H1 (cell line): ENCODE results near the gene PRR3. TPM values are rescaled to one million over a fixed set of nuclear protein-coding genes. Genes with fewer than 3 reads are reported as not detected.

Experiments
- CTCF ChIA-PET: fragments of 300-600 bp; sonication (Branson Sonifier 250); formaldehyde crosslinking; loops from one replicate; lab custom pipeline; 2021; ENCODE audit not compliant: partially characterized antibody; lab: Charles Lee
- POLR2A ChIA-PET: fragments of 300-600 bp; sonication (Branson Sonifier 250); formaldehyde crosslinking; loops from one replicate; lab custom pipeline; 2021; ENCODE audit warnings: inconsistent platforms; ENCODE audit not compliant: partially characterized antibody; lab: Charles Lee
- DNase-seq, 2 experiments: peaks; one replicate each; pipeline versions ENCODE4 v3.0.0 to v3.0.0-alpha.2; 2010 to 2022; ENCODE audit warnings: low spot score in 2 of 2, low read depth in 1 of 2, mixed read lengths in 1 of 2
- FAIRE-seq: peaks from 2 replicates; lab custom pipeline; 2011; peaks lifted over from hg19 to GRCh38; lab: Jason Lieb, UNC
- H2AFZ ChIP-seq: 2 replicates; pipeline ENCODE4 v1.8.1; 2012; ENCODE audit warnings: low read length, inconsistent platforms
- H2AK5ac ChIP-seq: 2 replicates; pipeline ENCODE4 v1.6.1; 2013; ENCODE audit warnings: low read depth, low read length
- H2BK120ac ChIP-seq: replicated peaks from 2 replicates; pipeline ENCODE3; 2013; ENCODE audit warnings: low read depth, low read length, inconsistent platforms
- H2BK12ac ChIP-seq: 2 replicates; pipeline ENCODE4 v1.6.1; 2013; ENCODE audit warnings: low read depth, low read length
- H2BK15ac ChIP-seq: 2 replicates; pipeline ENCODE4 v1.6.1; 2013; ENCODE audit warnings: low read length
- H2BK20ac ChIP-seq: 2 replicates; pipeline ENCODE4 v1.6.1; 2013; ENCODE audit warnings: low read length
- H2BK5ac ChIP-seq: 2 replicates; pipeline ENCODE4 v1.6.1; 2013; ENCODE audit warnings: low read depth, low read length
- H3K14ac ChIP-seq: 2 replicates; pipeline ENCODE4 v1.6.1; 2013; ENCODE audit warnings: inconsistent platforms; ENCODE audit not compliant: insufficient read length
- H3K18ac ChIP-seq: 2 replicates; pipeline ENCODE4 v1.6.1; 2013; ENCODE audit warnings: low read length; ENCODE audit errors: extremely low read depth
- H3K23ac ChIP-seq: 2 replicates; pipeline ENCODE4 v1.6.1; 2013; ENCODE audit warnings: inconsistent platforms; ENCODE audit not compliant: insufficient read length
- H3K23me2 ChIP-seq: 2 replicates; pipeline ENCODE4 v1.6.1; 2013; ENCODE audit warnings: low read depth, low read length
- H3K27ac ChIP-seq: 2 replicates; pipeline ENCODE4 v1.6.1; 2011; ENCODE audit warnings: low read depth, low read length, inconsistent platforms
- H3K27me3 ChIP-seq, 4 experiments: replicated peaks in 1 of 4; 1 replicate in 1 of 4; 2 replicates in 3 of 4; pipeline versions ENCODE4 v1.6.1 to v1.8.1; 2011 to 2013; ENCODE audit warnings: low read length in 3 of 4, mild to moderate bottlenecking in 3 of 4, inconsistent platforms in 2 of 4, mixed read lengths in 2 of 4, moderate library complexity in 1 of 4; ENCODE audit not compliant: control insufficient read depth in 3 of 4, insufficient read depth in 3 of 4; ENCODE audit errors: extremely low read depth in 1 of 4
- H3K36me3 ChIP-seq, 4 experiments: 2 replicates each; pipeline versions ENCODE4 v1.6.1 to v1.8.1; 2011 to 2013; ENCODE audit warnings: mild to moderate bottlenecking in 4 of 4, low read length in 3 of 4, moderate library complexity in 2 of 4, control low read depth in 1 of 4, inconsistent platforms in 1 of 4; ENCODE audit not compliant: insufficient read depth in 4 of 4, control insufficient read depth in 2 of 4
- H3K4ac ChIP-seq: replicated peaks from 2 replicates; pipeline ENCODE3; 2013; ENCODE audit warnings: low read length, low read depth, mixed read lengths, inconsistent platforms; ENCODE audit not compliant: insufficient read length
- H3K4me1 ChIP-seq, 4 experiments: replicated peaks in 1 of 4; 1 replicate in 1 of 4; 2 replicates in 3 of 4; pipeline versions ENCODE4 v1.6.1 to v1.8.1; 2011 to 2013; ENCODE audit warnings: low read length in 3 of 4, inconsistent platforms in 2 of 4, mixed read lengths in 1 of 4; ENCODE audit not compliant: insufficient read depth in 4 of 4, control insufficient read depth in 3 of 4
- H3K4me2 ChIP-seq, 2 experiments: 2 replicates each; pipeline versions ENCODE4 v1.6.1 to v1.8.1; 2011 to 2013; ENCODE audit warnings: low read depth in 2 of 2, low read length in 2 of 2, control low read depth in 1 of 2, inconsistent platforms in 1 of 2, mild to moderate bottlenecking in 1 of 2; ENCODE audit not compliant: insufficient read depth in 1 of 2
- H3K4me3 ChIP-seq, 4 experiments: fragments of 200-600, 300-600 bp in 1 of 4; sonication (generic), shearing (Covaris generic), sonication (Bioruptor Twin) in 1 of 4; 2 replicates each; pipeline versions ENCODE4 v1.5.1 to v1.8.1; 2011 to 2016; ENCODE audit warnings: low read length in 4 of 4, low read depth in 3 of 4, control low read depth in 2 of 4, inconsistent platforms in 2 of 4, mild to moderate bottlenecking in 2 of 4, mixed read lengths in 1 of 4, moderate library complexity in 1 of 4; ENCODE audit not compliant: insufficient read depth in 2 of 4; ENCODE audit errors: extremely low read depth in 1 of 4
- H3K56ac ChIP-seq: replicated peaks from 2 replicates; pipeline ENCODE3; 2013; ENCODE audit warnings: low read depth, mild to moderate bottlenecking, mixed read lengths, low read length, inconsistent platforms; ENCODE audit not compliant: insufficient read length
- H3K79me1 ChIP-seq: 2 replicates; pipeline ENCODE4 v1.6.1; 2013; ENCODE audit warnings: low read depth, low read length, control low read depth
- H3K79me2 ChIP-seq, 2 experiments: 2 replicates each; pipeline versions ENCODE4 v1.6.1 to v1.8.1; 2012 to 2013; ENCODE audit warnings: low read length in 2 of 2, mild to moderate bottlenecking in 2 of 2, inconsistent platforms in 1 of 2; ENCODE audit not compliant: insufficient read depth in 2 of 2, control insufficient read depth in 1 of 2
- H3K9ac ChIP-seq, 4 experiments: replicated peaks in 1 of 4; 1 replicate in 1 of 4; 2 replicates in 3 of 4; pipeline versions ENCODE4 v1.6.1 to v1.8.1; 2011 to 2013; ENCODE audit warnings: low read depth in 3 of 4, low read length in 3 of 4, control low read depth in 2 of 4, mild to moderate bottlenecking in 2 of 4, moderate library complexity in 2 of 4, inconsistent platforms in 1 of 4; ENCODE audit errors: extremely low read depth in 1 of 4
- H3K9me3 ChIP-seq, 2 experiments: 2 replicates each; pipeline versions ENCODE4 v1.6.1 to v1.8.1; 2012 to 2013; ENCODE audit warnings: mild to moderate bottlenecking in 2 of 2, moderate library complexity in 2 of 2, control low read depth in 1 of 2, inconsistent platforms in 1 of 2, low read depth in 1 of 2, low read length in 1 of 2, mixed read lengths in 1 of 2; ENCODE audit not compliant: insufficient read depth in 2 of 2
- H4K20me1 ChIP-seq, 2 experiments: replicated peaks in 1 of 2; 2 replicates each; pipeline versions ENCODE3 to v1.8.1; 2011 to 2013; ENCODE audit warnings: inconsistent platforms in 2 of 2, low read length in 2 of 2, mild to moderate bottlenecking in 1 of 2; ENCODE audit not compliant: insufficient read depth in 2 of 2, control insufficient read depth in 1 of 2
- H4K5ac ChIP-seq: 2 replicates; pipeline ENCODE4 v1.6.1; 2013; ENCODE audit warnings: low read length, low read depth, mixed read lengths, inconsistent platforms; ENCODE audit not compliant: insufficient read length
- H4K8ac ChIP-seq: 2 replicates; pipeline ENCODE4 v1.8.0; 2013; ENCODE audit warnings: mild to moderate bottlenecking, moderate library complexity, low read length, inconsistent platforms; ENCODE audit not compliant: insufficient read depth; ENCODE audit errors: extremely low read depth
- H4K91ac ChIP-seq: replicated peaks from 2 replicates; pipeline ENCODE3; 2013; ENCODE audit warnings: low read length, mixed read lengths, inconsistent platforms; ENCODE audit not compliant: insufficient read length
- FOSL1 ChIP-seq: IDR thresholded peaks from 2 replicates; pipeline ENCODE4 v1.6.1; 2011; ENCODE audit warnings: mild to moderate bottlenecking, low read depth, low read length, moderate library complexity; ENCODE audit not compliant: insufficient read depth
- PHF8 ChIP-seq: fragments of 200-600 bp; sonication (generic); conservative IDR thresholded peaks from 2 replicates; pipeline ENCODE4 v1.7.1; 2012; ENCODE audit warnings: low read depth, mild to moderate bottlenecking, inconsistent platforms, low read length, moderate library complexity
- POLR2AphosphoS5 ChIP-seq: IDR thresholded peaks from 2 replicates; pipeline ENCODE4 v1.6.1; 2011; ENCODE audit warnings: low read depth, low read length
- SAP30 ChIP-seq: fragments of 300-600 bp; sonication (generic); IDR thresholded peaks from 2 replicates; pipeline ENCODE4 v1.7.1; 2012; ENCODE audit warnings: low read length, moderate library complexity, mild to moderate bottlenecking, inconsistent platforms; ENCODE audit not compliant: insufficient read depth, insufficient replicate concordance
- SIN3A ChIP-seq, 2 experiments: IDR thresholded peaks in 1 of 2; conservative IDR thresholded peaks in 1 of 2; 2 replicates each; pipeline ENCODE4 v1.6.1; 2011 to 2012; ENCODE audit warnings: low read length in 2 of 2, improper control_type of control experiment in 1 of 2, low read depth in 1 of 2, mild to moderate bottlenecking in 1 of 2
- WGBS, 2 experiments: shearing (Covaris generic) in 1 of 2; methylation state at CpG; one replicate each; pipeline versions ENCODE4 v1.1.6 to v1.1.7; 2013 to 2015; ENCODE audit warnings: low lambda C conversion rate in 2 of 2, mixed read lengths in 2 of 2, inconsistent platforms in 1 of 2, low coverage in 1 of 2, missing lambda C conversion rate in 1 of 2; ENCODE audit not compliant: insufficient replicate concordance in 2 of 2, insufficient coverage in 1 of 2, insufficient read length in 1 of 2; ENCODE audit errors: extremely low coverage in 1 of 2, missing lambda C conversion rate in 1 of 2; 5-methylcytosine and 5-hydroxymethylcytosine counted together
- polyA plus RNA-seq, 7 experiments: library from polyadenylated mRNA; depleted of rRNA in 3 of 7; stranded (reverse) in 5 of 7; unstranded in 2 of 7; fragments of >200 nt in 5 of 7; fragments of 200-250 nt in 2 of 7; gene quantifications; 1 replicate in 5 of 7; 2 replicates in 1 of 7; 4 replicates in 1 of 7; pipeline versions ENCODE4 v1.2.1 to v1.2.3, GENCODE V29; 2011 to 2013; ENCODE audit warnings: missing spikeins in 2 of 7, mixed read lengths in 2 of 7
- total RNA-seq: library from RNA; stranded (reverse); fragmentation: NEBNext Ultra II Directional; extraction: Animal tissue kit (Norgen Biotek cat#: 25700); gene quantifications from 2 replicates; pipeline ENCODE4 v1.2.1, GENCODE V29; 2021
- TF ChIP-seq, protein P1 (sequence below): IDR thresholded peaks from 2 replicates; pipeline ENCODE4 v1.6.1; 2012; ENCODE audit warnings: inconsistent platforms
- TF ChIP-seq, protein P2 (sequence below): IDR thresholded peaks from 2 replicates; pipeline ENCODE4 v1.6.1; 2012; ENCODE audit warnings: inconsistent platforms

Gene PRR3
- total and polyA plus RNA-seq, 2 of the 8 experiments (the other 6 are each of a cell fraction or from before 2014, with no cell fraction given) = 10.5 to 24.2 TPM

DNA sequence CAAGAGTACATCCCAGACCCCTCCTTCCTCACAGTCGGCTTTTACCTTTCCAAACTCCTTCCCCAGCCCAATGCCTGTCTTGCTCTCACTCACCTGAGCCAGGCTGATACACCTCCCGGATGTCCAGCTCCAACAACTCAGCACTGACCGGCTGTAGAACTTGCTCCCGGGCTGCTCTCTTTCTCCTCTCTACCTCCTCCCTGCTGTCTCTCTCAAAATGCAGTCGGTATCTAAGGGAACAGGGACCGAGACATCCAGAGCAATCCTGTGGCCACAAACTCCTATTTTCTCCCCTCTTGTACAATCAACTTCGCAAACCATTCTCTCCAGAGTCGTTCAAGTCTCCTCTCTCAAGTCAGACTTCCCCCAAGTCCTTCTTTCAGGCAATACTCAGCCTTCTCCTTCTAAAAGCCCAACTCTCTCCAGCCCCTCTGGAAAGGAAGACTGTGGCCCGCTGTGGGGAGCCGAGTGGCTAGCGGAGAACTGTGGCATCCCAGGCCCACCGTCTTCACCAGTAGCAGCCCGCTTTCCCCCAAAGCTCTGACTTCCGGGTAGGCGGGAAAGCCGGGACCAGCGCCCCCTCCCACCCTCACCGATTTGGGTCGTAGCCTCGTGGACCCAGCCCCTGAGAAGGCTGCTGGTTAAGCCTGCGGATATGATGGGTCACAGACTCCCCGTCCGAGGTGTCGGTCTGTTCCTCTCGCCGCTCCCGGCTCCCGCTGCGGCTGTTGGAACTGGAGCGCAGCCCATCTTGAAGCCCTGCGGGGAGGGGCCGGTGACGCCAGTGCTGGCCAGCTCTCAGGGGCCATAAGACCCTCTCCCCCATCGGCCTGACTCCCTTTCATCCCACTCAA lies 1.9 kb upstream of the PRR3 start:
- Histone ChIP-seq H3K14ac (no peak overlapping the region), H4K8ac (peak overlapping the region; percentile 65; the same call in 1 of the 2 replicates), H3K23me2 (peaks cover 16% of the 10 kb centered on the region), H3K56ac (peak overlapping the region; percentile 90), H3K4ac (peak overlapping the region; percentile 15), H3K4me3 (peak overlapping the region; percentile 76 to 91 (median 89)), H3K9me3 (no peaks in the 10 kb centered on the region), H2BK15ac (0 out of 2 replicates have a peak overlapping the region, but pooled peaks have one; percentile 12), H3K27me3 (no peaks in the 10 kb centered on the region), H2BK20ac (no peak overlapping the region), H3K9ac (peak overlapping the region in 3 of 4 experiments; percentile 72 to 90 (median 90); a peak in 6 of 7 replicates), H3K18ac (peak overlapping the region; percentile 15), H4K91ac (peak overlapping the region; percentile 9), H3K36me3 (peaks cover 4 to 29% (median 19%) of the 10 kb centered on the region in 4 experiments), H3K4me2 (peak overlapping the region; percentile 92 to 99), H2AK5ac (no peak overlapping the region), H3K4me1 (peaks cover 0 to 3% (median 1%) of the 10 kb centered on the region in 4 experiments; a peak in 1 of 7 replicates), H3K27ac (peak overlapping the region; percentile 93), H3K79me1 (0 out of 2 replicates have a peak, but pooled peaks cover 8% of the 10 kb centered on the region), H4K5ac (peak overlapping the region; percentile 48), H2BK120ac (no peak overlapping the region), H4K20me1 (peaks cover 0 to 6% of the 10 kb centered on the region in 2 experiments), H3K23ac (no peak overlapping the region), H2BK5ac (peak overlapping the region; percentile 99; the same call in 1 of the 2 replicates), H2AFZ (peak overlapping the region; percentile 0; the same call in 1 of the 2 replicates), H2BK12ac (no peak overlapping the region), H3K79me2 (peaks cover 3 to 34% of the 10 kb centered on the region in 2 experiments)
- ChIA-PET CTCF (interaction anchor here (0.8 to 20.8 kb wide), 10 partner anchors 9 to 102 kb away, joined by 3 to 326 read pairs (median 4); no protein-coding TSS in a partner anchor), POLR2A (interaction anchor here (0.8 to 5.4 kb wide), 18 partner anchors 9 to 166 kb away, joined by 3 to 68 read pairs (median 4); partner anchors contain the start of genes ABCF1, MRPS18B and PPP1R10)
- 12% methylated on average over 33 of the region's 34 CpGs; no CpG with 5 or more reads in 1 of the 2 experiments for WGBS, 2 experiments
- FAIRE-seq (no peak), DNase-seq (peak in 1 of 2 experiments; percentile 82)
- TF ChIP-seq POLR2AphosphoS5 (0 out of 2 replicates have a peak, but pooled peaks have one; percentile 31), FOSL1 (no peak), SIN3A (conservative IDR thresholded peaks at IDR 0.05 in 1 of 2, IDR thresholded peaks at IDR 0.05 in 1 of 2; ENCODE audit: low read depth in 1 of 2, low read length in 2 of 2) (0 out of 4 replicates have a peak, but pooled peaks of 1 of the 2 experiments have one; percentile 21), SAP30 (peak; percentile 48), PHF8 (no peak)
- TF ChIP-seq, protein P1, sequence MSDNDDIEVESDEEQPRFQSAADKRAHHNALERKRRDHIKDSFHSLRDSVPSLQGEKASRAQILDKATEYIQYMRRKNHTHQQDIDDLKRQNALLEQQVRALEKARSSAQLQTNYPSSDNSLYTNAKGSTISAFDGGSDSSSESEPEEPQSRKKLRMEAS = peak; percentile 47
- TF ChIP-seq, protein P2, sequence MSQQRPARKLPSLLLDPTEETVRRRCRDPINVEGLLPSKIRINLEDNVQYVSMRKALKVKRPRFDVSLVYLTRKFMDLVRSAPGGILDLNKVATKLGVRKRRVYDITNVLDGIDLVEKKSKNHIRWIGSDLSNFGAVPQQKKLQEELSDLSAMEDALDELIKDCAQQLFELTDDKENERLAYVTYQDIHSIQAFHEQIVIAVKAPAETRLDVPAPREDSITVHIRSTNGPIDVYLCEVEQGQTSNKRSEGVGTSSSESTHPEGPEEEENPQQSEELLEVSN = peak; percentile 43; the same call in 1 of the 2 replicates
